ENCODE measurements around the gene SLC35A2. TPM values are rescaled to one million over a fixed set of nuclear protein-coding genes. Genes with fewer than 3 reads are reported as not detected.

Gene SLC35A2
- total RNA-seq, result 10 to 100 TPM in 3 of 5 donors, 1 to 10 TPM in 1, not detected in 1; 4.3 to 25.4 (median 14.5) TPM
- 10 to 100 TPM in 1 of 3 donors, 1 to 10 TPM in 2; 6.9 to 12.3 (median 10.0) TPM for polyA plus RNA-seq
- long read RNA-seq, donor 1, partial matches to known transcripts, result 0 of 4 reads
- long read RNA-seq, donor 1, other reads (novel, unspliced or antisense), result 0 of 4 reads
- long read RNA-seq, donor 2, transcript SLC35A2-204 (4 exons, 3,047 nt), result major isoform, 8 of 12 reads
- long read RNA-seq, donor 2, partial matches to known transcripts, result 0 of 12 reads
- long read RNA-seq, donor 2, other reads (novel, unspliced or antisense), result 0 of 12 reads
- long read RNA-seq, donor 3, transcript SLC35A2-204 (4 exons, 3,047 nt), result major isoform, 5 of 6 reads
- long read RNA-seq, donor 3, partial matches to known transcripts, result 0 of 6 reads
- long read RNA-seq, donor 3, other reads (novel, unspliced or antisense), result 0 of 6 reads
- long read RNA-seq, donor 4, result 0 reads
- long read RNA-seq, donor 5, partial matches to known transcripts, result 0 of 4 reads
- long read RNA-seq, donor 5, other reads (novel, unspliced or antisense), result 0 of 4 reads
- long read RNA-seq, donor 6, partial matches to known transcripts, result 0 of 3 reads
- long read RNA-seq, donor 6, other reads (novel, unspliced or antisense), result 0 of 3 reads
- long read RNA-seq, donor 7, partial matches to known transcripts, result 0 of 3 reads
- long read RNA-seq, donor 7, other reads (novel, unspliced or antisense), result 0 of 3 reads
- long read RNA-seq, donor 8, partial matches to known transcripts, result 0 of 6 reads
- long read RNA-seq, donor 8, other reads (novel, unspliced or antisense), result 0 of 6 reads
- long read RNA-seq, donor 9, partial matches to known transcripts, result 0 of 3 reads
- long read RNA-seq, donor 9, other reads (novel, unspliced or antisense), result 0 of 3 reads
- long read RNA-seq, donor 10, partial matches to known transcripts, result 0 of 4 reads
- long read RNA-seq, donor 10, other reads (novel, unspliced or antisense), result 0 of 4 reads

DNA sequence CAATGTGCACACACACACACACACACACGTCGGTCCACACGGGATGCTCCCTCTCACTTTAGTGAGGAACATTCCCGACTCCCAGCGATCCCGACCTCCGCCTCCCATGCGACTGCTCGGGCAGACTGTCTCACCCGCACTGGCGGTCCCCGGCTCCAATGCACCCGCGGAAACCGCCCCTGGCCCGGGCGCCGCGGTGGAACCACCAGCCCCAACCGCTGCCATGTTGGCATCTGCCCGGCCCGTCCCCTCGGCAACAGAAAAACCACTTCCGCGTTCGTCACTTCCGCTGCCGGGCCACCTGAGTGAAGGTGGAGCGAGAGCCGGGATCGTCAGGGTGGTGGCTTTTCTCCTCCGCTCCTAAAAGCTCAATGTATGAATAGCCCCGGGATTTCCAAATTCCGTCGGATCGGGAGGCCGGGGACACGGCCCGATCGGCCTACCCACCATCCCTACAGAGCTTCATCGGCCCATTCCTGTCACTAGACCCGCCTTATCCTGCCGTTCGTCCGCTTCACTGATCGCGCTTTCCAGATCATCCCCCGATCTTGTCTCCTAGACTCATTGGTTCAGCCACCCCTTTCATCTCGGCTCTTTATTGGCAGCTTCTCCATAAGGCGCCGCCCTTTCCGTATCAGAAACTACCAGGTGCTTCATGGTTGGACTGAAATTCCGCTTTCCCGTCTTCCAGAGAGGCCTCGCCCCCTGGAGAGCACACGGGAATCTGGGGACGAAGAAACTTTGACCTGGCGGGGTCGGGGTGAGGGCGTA, at the start of gene SLC35A2:
Gene SLC35A2 (minus strand): TSS at position 235 of the 771 bp plus-strand sequence. CDS start 10 bp downstream, at position 225.
- peaks cover 0 to 24% (median 11%) of the 10 kb centered on the region in 4 donors for H3K4me1 ChIP-seq
- peaks cover 0 to 43% (median 33%) of the 10 kb centered on the region in 4 donors for H3K36me3 ChIP-seq
- no peaks in the 10 kb centered on the region for H3K27me3 ChIP-seq
- peaks cover 0 to 10% (median 0%) of the 10 kb centered on the region in 4 donors for H3K9me3 ChIP-seq
- peak within 1 kb of the TSS; percentile 82 to 89 (median 88) for H3K27ac ChIP-seq
- intact Hi-C loops (cut with DNase I; ENCODE audit: low total_unique reads), result no loop called here
- TF ChIP-seq, protein P1, sequence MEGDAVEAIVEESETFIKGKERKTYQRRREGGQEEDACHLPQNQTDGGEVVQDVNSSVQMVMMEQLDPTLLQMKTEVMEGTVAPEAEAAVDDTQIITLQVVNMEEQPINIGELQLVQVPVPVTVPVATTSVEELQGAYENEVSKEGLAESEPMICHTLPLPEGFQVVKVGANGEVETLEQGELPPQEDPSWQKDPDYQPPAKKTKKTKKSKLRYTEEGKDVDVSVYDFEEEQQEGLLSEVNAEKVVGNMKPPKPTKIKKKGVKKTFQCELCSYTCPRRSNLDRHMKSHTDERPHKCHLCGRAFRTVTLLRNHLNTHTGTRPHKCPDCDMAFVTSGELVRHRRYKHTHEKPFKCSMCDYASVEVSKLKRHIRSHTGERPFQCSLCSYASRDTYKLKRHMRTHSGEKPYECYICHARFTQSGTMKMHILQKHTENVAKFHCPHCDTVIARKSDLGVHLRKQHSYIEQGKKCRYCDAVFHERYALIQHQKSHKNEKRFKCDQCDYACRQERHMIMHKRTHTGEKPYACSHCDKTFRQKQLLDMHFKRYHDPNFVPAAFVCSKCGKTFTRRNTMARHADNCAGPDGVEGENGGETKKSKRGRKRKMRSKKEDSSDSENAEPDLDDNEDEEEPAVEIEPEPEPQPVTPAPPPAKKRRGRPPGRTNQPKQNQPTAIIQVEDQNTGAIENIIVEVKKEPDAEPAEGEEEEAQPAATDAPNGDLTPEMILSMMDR (IDR thresholded peaks at IDR 0.05), result no peak
- TF ChIP-seq POLR2AphosphoS5 (IDR thresholded peaks at IDR 0.05) (peak; percentile 48 to 92 (median 85)), EP300 (IDR thresholded peaks at IDR 0.05) (no peak), POLR2A (IDR thresholded peaks at IDR 0.05) (peak in 2 of 4 donors; percentile 11 to 15)
- peak within 1 kb of the TSS; percentile 54 to 78 (median 60) for H3K4me3 ChIP-seq
- 0 to 48% (median 5%) methylated on average over 27 to 60 of the region's 60 CpGs for WGBS, 5 donors
- peak; percentile 88 to 93 for DNase-seq

- Histone ChIP-seq H3K4me1 (peaks cover 0 to 29% (median 16%) of the 10 kb centered on the region in 4 donors), H3K4me3 (no peak overlapping the region), H3K9me3 (no peaks in the 10 kb centered on the region), H3K36me3 (peaks cover 0 to 7% (median 3%) of the 10 kb centered on the region in 4 donors), H3K27ac (peak overlapping the region in 3 of 5 donors; percentile 93 to 94 (median 93)), H3K27me3 (no peaks in the 10 kb centered on the region)
- intact Hi-C loops (cut with DNase I; ENCODE audit: low total_unique reads), result no loop called here
- WGBS, 5 donors, result 87 to 100% (median 92%) methylated on average over 2 of the region's 2 CpGs
- DNase-seq, result no peak
- TF ChIP-seq EP300 (IDR thresholded peaks at IDR 0.05) (no peak), POLR2AphosphoS5 (IDR thresholded peaks at IDR 0.05) (no peak)
- TF ChIP-seq, protein P1 (IDR thresholded peaks at IDR 0.05), result no peak
These were observed 48.8 kb upstream of the SLC35A2 start for GRCh38 chrX:48960291-48960690.

GRCh38 chrX:48958635-48959094, 47.2 kb upstream of the SLC35A2 start:
- Histone ChIP-seq H3K36me3 (peaks cover 0 to 17% (median 8%) of the 10 kb centered on the region in 4 donors), H3K4me1 (peaks cover 0 to 46% (median 29%) of the 10 kb centered on the region in 4 donors), H3K4me3 (peak overlapping the region; percentile 30 to 77 (median 60)), H3K9me3 (no peaks in the 10 kb centered on the region), H3K27ac (peak overlapping the region; percentile 83 to 94 (median 93)), H3K27me3 (no peaks in the 10 kb centered on the region)
- peak; percentile 32 to 67 for DNase-seq
- WGBS, 5 donors, result 0 to 46% (median 7%) methylated on average over 9 to 21 of the region's 21 CpGs
- TF ChIP-seq POLR2A (IDR thresholded peaks at IDR 0.05), result no peak
- TF ChIP-seq, protein P1 (IDR thresholded peaks at IDR 0.05), result no peak
- no peak for TF ChIP-seq POLR2AphosphoS5 (IDR thresholded peaks at IDR 0.05)
- TF ChIP-seq EP300 (IDR thresholded peaks at IDR 0.05), result no peak
- intact Hi-C loops (cut with DNase I; ENCODE audit: low total_unique reads), result no loop called here
